Activated naive CD4-positive, alpha-beta T cell treated with Interleukin-2 at 50 U/mL for 16 hours (primary cell): ENCODE measurements around the gene ANO1.

Experiments
- DNase-seq: peaks from one replicate; pipeline ENCODE4 v3.0.0-alpha.2; 2020

Gene ANO1

DNA sequence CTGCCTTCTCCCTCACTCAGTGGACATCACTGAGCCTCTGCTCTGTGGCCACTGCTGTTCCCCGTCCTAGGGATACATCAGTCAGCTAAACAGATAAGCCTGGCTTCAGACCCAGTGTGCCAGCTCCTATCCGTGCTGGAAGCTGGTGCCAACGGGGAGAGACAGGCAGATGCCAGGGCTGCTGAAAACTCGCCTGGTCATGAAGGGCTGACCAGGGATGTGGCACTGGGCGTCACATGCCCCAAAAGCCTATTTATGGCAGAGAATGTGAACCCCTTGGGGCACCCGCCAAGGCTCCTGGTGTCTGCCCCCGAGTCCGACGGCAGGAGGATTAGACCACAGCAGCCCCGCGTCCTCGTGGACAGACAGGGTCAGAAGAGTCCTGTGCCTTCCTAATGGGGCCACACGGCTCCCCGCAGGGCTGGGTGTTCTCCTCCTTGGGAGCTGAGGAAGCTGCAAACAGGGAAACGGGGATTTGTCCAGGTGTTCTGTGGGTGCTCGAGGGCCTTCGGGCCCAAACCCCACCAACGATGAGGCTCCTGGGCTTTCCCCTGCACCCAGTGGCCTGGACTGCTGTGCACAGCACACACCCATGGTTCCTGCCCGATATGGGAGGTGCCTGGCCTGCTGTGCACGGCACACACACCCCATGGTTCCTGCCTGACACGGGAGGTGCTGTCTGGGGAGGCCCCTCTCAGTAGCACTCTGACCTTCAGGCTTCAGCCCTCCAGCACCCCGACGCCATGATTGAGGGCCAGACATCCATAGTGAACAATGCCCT is 19.9 kb downstream of the ANO1 start:
- no peak for DNase-seq

DNA sequence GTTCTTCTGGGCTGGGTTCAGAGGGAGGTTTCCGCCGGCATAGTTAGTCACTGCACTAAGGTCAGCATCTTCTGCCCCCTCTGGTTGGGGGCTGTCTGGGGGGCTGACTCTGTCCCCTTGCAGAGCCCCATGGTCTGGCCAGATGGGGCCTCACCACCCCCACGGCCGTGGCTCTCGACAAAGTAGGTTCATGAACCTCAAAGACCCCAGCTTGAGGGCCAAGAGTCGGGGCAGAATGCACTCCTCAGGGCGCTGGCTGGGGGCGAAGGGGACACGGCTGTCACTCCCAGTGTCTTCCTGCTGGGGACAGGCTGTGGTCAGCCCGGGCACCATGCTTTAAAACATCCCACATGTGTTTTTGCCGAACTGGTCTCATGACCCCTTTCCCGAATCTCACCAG is 20.8 kb downstream of the ANO1 start:
- no peak for DNase-seq

DNA sequence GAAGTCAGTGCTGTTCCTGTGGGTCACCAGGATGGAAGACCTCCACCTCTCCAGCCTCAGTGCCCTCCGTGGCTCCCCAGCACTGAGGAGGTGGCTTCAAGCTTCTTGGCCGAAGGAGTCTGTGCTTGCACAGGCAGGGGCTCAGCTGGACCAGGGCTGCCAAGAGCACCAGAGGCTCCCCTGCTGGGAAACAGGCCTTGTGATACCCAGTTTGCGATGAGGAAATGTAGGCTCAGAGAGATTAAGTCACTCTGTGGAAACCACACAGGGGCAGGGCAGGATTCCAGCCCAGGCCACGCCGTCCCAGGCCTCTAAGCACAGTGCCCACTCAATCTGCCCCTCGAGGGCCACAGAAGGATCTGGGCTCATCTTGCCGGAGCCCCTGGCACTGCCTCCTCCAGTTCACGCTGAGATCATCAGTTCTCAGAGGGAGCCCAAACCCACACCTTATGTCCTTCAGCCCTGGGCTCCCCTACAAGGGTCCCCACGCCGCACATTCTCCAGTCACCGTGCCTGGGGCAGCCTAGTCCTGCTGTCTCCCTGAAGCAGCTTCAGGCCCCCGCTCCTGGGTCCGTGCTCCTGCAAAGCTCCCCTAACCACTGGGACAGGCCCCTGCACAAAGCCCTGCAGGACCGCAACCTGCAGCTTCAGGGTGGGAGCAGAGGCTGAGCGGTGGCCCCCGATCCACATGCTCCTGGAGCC is 21.6 kb downstream of the ANO1 start:
- DNase-seq = no peak

GRCh38 chr11:70100280-70100603 is 22.1 kb downstream of the ANO1 start:
- DNase-seq = no peak

DNA sequence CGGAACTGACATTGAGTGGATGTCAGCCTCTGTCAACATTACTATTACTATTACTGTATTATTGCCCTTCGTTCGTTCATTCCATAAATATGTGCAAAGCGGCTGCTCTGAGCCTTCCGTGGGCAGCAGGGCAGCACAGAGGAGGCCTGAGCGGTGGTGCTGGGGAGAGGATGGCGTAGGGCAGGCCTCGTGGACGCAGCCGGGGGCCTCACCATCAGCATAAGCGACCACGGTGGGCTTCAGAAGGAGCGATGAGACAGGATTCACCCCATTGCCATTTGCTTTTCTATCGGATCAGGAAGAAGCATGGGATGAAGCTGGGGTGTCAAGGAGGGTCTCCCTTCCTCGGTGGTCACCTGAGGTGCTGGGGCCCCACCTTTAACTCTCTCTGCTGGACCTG is 22.7 kb downstream of the ANO1 start:
- no peak for DNase-seq

DNA sequence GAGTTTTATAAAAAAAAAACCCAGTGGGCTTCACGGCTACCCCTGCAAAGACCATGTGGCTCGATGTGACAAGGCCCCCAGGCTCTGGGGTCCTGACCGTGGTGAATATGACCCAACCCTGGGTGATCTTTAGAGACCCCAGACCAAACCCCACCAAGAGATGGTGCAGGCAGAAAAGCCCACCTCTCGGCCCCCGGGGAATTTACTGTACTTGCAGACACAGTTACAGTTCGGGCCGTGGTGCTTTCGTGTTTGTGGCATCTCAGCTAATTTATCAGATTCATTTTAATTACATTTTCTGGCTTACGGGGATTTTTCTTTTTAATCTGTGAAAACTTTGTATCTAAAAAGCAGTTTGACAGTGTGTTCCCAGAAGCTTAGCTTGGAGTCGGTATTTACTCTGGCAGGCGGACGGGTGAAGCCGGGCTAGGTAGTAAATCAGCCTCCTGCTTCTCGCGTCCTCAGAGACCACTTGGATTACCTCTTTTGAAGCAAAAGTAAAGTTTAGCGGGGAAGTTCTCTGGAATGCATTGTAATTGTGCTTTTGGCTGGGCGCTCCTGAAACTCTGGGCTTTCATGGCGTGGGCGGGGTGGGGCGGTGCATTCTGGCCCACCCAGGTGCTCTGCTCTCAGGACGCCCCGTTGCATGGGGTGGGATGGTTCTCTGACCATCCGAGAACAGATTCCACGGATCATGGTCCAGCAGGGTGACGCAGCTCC is 25.3 kb downstream of the ANO1 start:
- no peak for DNase-seq

- no peak for DNase-seq
Measured at GRCh38 chr11:70104419-70104818, 26.3 kb downstream of the ANO1 start.

DNA sequence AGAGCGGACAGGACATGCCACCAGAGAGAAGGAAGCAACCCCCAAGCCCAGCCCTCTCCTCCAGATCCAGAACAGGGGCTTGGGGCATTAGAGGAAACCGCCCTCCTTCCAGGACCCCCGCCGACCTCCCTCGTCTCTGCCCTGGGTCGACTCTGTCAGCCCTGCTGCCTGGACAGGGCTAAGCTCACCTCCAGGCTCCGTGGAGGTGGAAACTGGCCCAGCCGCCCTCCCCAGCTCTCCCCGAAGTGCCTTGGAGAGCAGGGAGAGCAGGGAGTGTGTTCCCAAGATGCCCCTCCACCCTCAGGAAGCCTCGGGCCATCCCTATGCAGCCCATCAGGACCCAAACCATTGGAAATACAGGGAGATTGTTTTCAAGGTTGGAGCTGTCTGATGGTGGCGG is 26.8 kb downstream of the ANO1 start:
- no peak for DNase-seq

DNA sequence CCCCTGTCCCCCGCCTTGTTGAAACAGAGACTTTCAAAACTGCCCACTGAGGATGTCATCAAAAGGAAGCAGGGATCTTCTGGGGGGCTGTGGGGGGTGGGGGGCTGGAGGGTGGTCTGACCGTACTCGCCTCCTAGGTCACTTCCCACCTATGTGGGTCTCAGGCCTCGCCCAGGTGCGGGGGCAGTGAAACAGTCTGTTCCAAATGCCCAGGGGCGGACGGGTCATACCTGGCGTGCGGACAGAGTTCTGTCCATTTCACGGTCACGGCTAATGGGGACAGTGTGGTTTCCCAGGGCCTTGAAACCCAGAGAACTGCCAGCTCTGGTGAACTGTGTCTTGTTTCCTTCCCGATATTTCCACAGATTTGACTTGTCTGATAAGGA is 27.2 kb downstream of the ANO1 start:
- DNase-seq = no peak

DNA sequence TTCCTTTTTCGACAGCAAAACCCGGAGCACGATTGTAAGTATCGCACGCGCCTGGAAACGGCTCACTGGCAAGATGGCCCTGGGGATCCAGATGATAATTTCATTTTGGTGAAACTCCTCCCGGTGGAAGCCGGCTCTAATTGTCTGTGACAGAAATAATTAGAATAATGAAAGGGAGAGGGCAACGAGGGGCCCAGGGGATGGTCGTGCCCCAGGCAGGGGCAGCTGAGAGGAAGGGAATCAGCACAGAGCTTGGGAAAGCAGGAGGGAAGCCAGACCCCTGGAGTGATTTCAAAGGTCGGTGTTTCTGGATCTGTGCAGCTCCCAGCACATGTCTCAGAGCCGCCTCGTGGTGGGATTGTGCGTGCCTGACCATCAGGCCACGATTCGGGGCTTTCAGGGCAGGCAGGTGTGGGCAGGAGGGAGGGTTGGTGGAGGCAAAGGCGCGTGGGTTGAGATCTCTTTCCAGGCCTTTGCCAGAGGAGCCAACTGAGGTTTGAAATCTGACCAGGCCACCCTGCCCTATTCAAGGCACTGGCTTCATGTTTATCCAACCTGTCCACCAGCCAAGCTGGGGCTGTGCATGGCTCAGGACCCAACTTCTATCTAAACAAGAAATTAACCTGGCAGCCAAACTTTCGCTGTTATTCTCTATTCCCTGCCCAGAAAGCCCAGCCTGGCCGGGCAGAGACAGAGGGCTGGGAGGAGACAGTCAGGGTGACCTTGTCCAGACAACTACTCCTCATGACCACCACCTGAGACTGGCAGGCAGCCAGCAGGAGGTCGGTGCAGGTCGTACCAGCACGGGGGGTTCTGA is 27.8 kb downstream of the ANO1 start:
- no peak for DNase-seq

- DNase-seq = no peak
Measured at GRCh38 chr11:70106757-70107156, 28.6 kb downstream of the ANO1 start.

GRCh38 chr11:70107191-70107590 is 29.1 kb downstream of the ANO1 start:
- DNase-seq = no peak

DNA sequence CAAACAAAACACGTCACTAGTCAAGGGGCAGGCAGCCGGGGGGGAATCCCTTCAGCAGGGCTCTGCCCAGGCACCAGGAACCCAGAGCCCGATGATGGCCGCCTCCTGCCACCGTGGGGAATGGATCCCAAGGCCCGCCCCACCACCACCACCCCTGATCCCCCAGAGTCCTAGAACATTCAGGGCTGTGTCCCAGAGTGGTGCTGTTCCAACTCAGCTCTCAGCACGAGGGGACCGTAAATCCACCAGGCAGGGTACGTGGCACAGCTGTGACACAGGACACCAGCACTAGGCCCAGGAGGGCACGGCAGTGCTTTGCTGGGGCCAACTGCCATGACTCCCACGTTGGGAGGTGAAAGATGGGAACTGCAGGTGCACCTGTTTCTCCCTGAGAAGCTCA is 29.6 kb downstream of the ANO1 start:
- DNase-seq = no peak

DNA sequence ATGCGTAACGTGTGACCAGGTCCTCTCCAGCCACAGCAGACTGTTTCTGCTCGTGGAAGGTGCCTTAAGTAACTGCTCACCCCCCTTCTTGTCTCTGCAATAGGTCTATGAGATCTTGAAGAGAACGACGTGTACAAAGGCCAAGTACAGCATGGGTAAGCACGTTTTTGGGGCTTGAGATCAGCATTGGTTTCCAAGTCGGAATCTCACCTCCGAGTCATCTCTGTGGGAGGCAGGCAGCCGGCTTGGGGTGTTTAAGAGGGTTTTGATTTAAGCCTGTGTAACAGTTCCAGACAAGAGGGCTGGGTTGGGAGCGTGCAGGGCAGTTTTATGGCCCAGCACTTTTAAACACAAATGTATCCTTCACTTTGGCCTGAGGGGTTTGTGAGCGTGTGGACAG is 30.1 kb downstream of the ANO1 start:
- no peak for DNase-seq

DNA sequence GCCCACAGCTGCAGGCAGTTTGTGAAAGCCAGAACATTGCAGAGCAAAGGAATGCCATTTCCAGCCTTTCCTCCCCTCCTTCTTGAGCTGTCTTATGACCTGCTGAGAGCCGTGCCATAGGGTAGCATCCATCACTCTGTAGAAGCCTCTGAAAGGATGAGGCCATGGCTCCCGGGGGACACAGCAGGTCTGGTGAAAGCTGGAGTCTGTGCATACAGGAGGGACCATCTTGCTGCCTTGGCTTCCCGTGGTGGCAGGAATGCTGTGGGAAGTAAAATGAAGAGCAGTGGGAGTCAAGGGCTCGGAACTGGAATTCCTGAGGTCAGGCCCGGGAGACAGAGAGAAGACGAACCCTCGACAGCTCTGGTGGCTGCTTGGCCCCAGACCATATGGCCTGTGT is 30.9 kb downstream of the ANO1 start:
- DNase-seq = no peak

DNA sequence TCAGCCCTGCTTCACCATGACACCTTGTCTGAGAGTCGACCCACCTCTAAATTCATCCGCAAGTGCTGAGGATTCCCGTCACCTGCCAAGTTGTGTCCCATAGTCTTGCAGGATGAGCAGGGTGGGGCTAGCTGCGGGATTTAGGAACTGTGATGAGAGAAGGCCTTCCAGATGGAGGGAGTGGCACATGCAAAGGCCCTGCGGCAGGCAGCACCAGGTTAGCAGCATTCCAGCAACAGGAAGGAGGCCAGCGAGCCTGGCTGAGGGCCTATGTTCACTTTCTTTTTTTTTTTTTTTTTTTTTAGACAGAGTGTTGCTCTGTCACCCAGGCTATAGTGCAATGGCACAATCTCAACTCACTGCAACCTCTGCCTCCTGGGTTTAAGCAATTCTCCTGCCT is 31.8 kb downstream of the ANO1 start:
- DNase-seq = no peak

- DNase-seq = no peak
Measured at GRCh38 chr11:70110538-70111055, 32.5 kb downstream of the ANO1 start.

DNA sequence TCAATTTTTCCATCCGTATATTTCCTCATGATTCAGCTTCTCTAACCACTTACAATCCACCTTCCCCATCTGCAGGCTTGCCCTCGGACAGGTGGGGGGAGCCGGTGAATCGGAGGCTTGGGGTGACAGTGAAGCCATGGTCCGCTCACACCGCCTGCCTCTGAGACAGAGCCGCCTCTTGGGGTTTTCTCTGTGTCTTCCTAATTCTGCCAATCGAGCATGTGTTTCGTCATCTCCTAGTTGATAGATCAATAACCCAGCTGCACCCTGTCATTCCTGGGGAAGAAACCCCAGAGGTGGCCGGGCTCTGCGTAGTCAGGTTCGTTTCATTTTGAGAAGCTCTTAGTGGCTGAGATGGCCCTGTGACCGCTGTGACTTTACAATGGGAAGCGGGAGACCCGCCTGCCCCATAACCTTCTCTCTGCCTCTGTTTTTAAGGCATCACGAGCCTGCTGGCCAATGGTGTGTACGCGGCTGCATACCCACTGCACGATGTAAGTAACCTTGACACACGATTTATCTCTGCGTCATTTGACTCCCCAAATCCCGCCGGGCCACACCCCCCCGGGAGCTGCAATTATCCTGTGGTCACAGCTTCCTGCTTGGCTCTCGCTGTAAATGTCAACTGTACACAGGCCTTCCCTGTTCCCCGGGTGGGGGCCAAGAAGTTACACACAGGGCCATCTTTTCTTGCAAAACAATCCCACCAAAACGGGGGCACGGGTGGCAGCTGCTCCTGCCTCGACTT is 33.3 kb downstream of the ANO1 start:
- no peak for DNase-seq

GRCh38 chr11:70112017-70112434 is 33.9 kb downstream of the ANO1 start:
- DNase-seq = no peak

DNA sequence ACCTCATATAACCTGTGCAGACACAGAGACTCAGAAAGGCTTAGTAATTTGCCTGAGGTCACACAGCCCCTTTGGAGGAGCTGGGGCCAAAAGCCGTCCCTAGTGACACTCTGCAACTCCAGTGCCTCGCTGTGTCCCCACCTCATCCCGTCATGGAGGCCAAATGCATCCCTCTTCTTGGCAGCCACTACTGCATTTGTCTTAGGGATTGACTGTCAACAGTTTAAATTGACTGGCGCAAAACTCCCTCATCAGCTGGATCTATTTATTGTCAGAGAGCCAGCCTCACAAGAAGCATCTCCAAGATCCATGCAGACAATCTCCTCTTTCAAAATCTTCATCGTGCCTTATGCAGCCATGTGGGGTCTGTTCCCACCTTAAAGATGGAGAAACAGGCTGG is 35.7 kb downstream of the ANO1 start:
- no peak for DNase-seq

DNA sequence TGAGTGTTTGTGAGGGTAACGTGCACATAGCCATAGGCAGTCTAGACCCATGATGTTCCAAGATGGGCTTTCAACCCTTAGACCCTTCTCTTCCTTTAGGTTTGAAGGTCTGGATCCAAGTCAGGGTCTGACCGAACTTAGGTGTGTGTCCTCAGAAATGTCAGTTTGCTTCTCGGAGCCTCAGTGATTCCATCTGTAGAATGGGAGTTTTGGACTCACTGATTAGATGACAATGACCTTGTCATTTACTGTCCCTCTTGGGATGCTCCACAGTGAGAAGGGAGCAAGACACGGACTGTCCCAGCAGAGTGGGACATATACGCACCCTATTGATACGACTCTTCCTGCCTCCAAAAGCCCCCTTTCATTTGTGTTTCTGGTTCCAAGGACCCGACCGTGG is 37.7 kb downstream of the ANO1 start:
- no peak for DNase-seq

- no peak for DNase-seq
Measured at GRCh38 chr11:70116386-70117065, 38.4 kb downstream of the ANO1 start.
